NCI-H2227 treated with DMSO at 0.1 percent for 48 hours (cell line): ENCODE results near the gene SRGAP2C.
"Not testable (repeated sequence)": the region's sequence is repeated elsewhere in the genome, so short reads cannot be mapped to it uniquely, and the experiment has no call there.

Experiments used
- DNase-seq: peaks from one replicate; lab custom pipeline; 2025; lab: John Stamatoyannopoulos, UW

The SRGAP2C gene

GRCh38 chr1:121421490-121421889, 236.7 kb downstream of the SRGAP2C start:
- not testable (repeated sequence) for DNase-seq

GRCh38 chr1:121423956-121424355, 239.2 kb downstream of the SRGAP2C start:
- not testable (repeated sequence) for DNase-seq

GRCh38 chr1:121433517-121433916, 248.7 kb downstream of the SRGAP2C start:
- not testable (repeated sequence) for DNase-seq

- DNase-seq = not testable (repeated sequence)
These were observed 254.1 kb downstream of the SRGAP2C start for GRCh38 chr1:121438862-121439261.

GRCh38 chr1:121440993-121441392, 256.2 kb downstream of the SRGAP2C start:
- no peak for DNase-seq
